Stimulated activated naive CD8-positive, alpha-beta T cell treated with anti-CD3 and anti-CD28 coated beads, Interleukin-15, Interleukin-2, amounts not matched to agents 100 U/mL and 50 U/mL, for 24 hours (primary cell): Measurements from ENCODE around the gene HTR4.
"Not testable (repeated sequence)": the region's sequence is repeated elsewhere in the genome, so short reads cannot be mapped to it uniquely, and the experiment has no call there.

Source experiments
- ATAC-seq: fragments of 150-1000 bp; cut with Tn5 transposase; one replicate; pipeline ENCODE4 v1.10.0; 2021
- DNase-seq: peaks from one replicate; pipeline ENCODE4 v3.0.0; 2021

Gene HTR4

GRCh38 chr5:148474025-148474511, 180.3 kb downstream of the HTR4 start:
- ATAC-seq (no peak), DNase-seq (no peak)

GRCh38 chr5:148471379-148471778, 182.9 kb downstream of the HTR4 start:
- ATAC-seq, result no peak
- DNase-seq, result no peak

- no peak for ATAC-seq
- no peak for DNase-seq
Measured at GRCh38 chr5:148469501-148469935, 184.8 kb downstream of the HTR4 start.

GRCh38 chr5:148468746-148469145, 185.6 kb downstream of the HTR4 start:
- not testable (repeated sequence) for DNase-seq, ATAC-seq

GRCh38 chr5:148467958-148468357, 186.4 kb downstream of the HTR4 start:
- ATAC-seq (no peak), DNase-seq (no peak)

GRCh38 chr5:148466236-148466580, 188.1 kb downstream of the HTR4 start:
- DNase-seq (no peak), ATAC-seq (no peak)

- ATAC-seq, result no peak
- DNase-seq, result no peak
Measured at GRCh38 chr5:148465381-148466235, 188.7 kb downstream of the HTR4 start.

GRCh38 chr5:148459669-148460068, 194.7 kb downstream of the HTR4 start:
- ATAC-seq (peak; percentile 58), DNase-seq (no peak)

GRCh38 chr5:148458036-148458888, 196.1 kb downstream of the HTR4 start:
- no peak for ATAC-seq
- DNase-seq, result no peak

GRCh38 chr5:148457183-148457620, 197.1 kb downstream of the HTR4 start:
- DNase-seq, result peak; percentile 14
- peak; percentile 48 for ATAC-seq

- no peak for DNase-seq
- no peak for ATAC-seq
Measured at GRCh38 chr5:148455185-148455584, 199.1 kb downstream of the HTR4 start.

- DNase-seq (no peak), ATAC-seq (no peak)
Measured at GRCh38 chr5:148454576-148454975, 199.8 kb downstream of the HTR4 start.

GRCh38 chr5:148452499-148453193, 201.7 kb downstream of the HTR4 start:
- DNase-seq (no peak), ATAC-seq (no peak)

GRCh38 chr5:148446611-148447010, 207.7 kb downstream of the HTR4 start:
- ATAC-seq, result no peak
- no peak for DNase-seq

GRCh38 chr5:148445578-148445977, 208.7 kb downstream of the HTR4 start:
- DNase-seq (no peak), ATAC-seq (no peak)

GRCh38 chr5:148443998-148444397, 210.3 kb downstream of the HTR4 start:
- DNase-seq, result peak; percentile 50
- peak; percentile 71 for ATAC-seq

- DNase-seq (no peak), ATAC-seq (no peak)
Measured at GRCh38 chr5:148443241-148443640, 211.1 kb downstream of the HTR4 start.

- ATAC-seq, result no peak
- DNase-seq, result no peak
Measured at GRCh38 chr5:148438933-148439332, 215.4 kb downstream of the HTR4 start.

GRCh38 chr5:148437249-148437648, 217.1 kb downstream of the HTR4 start:
- peak; percentile 88 for ATAC-seq
- no peak for DNase-seq

GRCh38 chr5:148436029-148436428, 218.3 kb downstream of the HTR4 start:
- ATAC-seq (no peak), DNase-seq (no peak)

GRCh38 chr5:148433826-148434225, 220.5 kb downstream of the HTR4 start:
- DNase-seq (no peak), ATAC-seq (no peak)
